ENCODE measurements around the gene PLPP2.

The PLPP2 gene

GRCh38 chr19:317710-318508 lies 26.7 kb upstream of the PLPP2 start:
- no peak overlapping the region for H3K4me3 ChIP-seq (replicated peaks in 1 of 2; ENCODE audit: low read depth in 2 of 2, low read length in 2 of 2)
- peak; percentile 9 for TF ChIP-seq CTCF (IDR thresholded peaks at IDR 0.05; ENCODE audit: low read depth, low read length)
- no peak for DNase-seq (ENCODE audit: low read depth in 2 of 2)

GRCh38 chr19:315811-316210 lies 24.6 kb upstream of the PLPP2 start:
- TF ChIP-seq CTCF (IDR thresholded peaks at IDR 0.05; ENCODE audit: low read depth, low read length) = no peak
- no peak overlapping the region for H3K4me3 ChIP-seq (replicated peaks in 1 of 2; ENCODE audit: low read depth in 2 of 2, low read length in 2 of 2)
- no peak for DNase-seq (ENCODE audit: low read depth in 2 of 2)

GRCh38 chr19:313988-314815 lies 23.0 kb upstream of the PLPP2 start:
- DNase-seq (ENCODE audit: low read depth in 2 of 2) = no peak
- H3K4me3 ChIP-seq (replicated peaks in 1 of 2; ENCODE audit: low read depth in 2 of 2, low read length in 2 of 2) = no peak overlapping the region

DNA sequence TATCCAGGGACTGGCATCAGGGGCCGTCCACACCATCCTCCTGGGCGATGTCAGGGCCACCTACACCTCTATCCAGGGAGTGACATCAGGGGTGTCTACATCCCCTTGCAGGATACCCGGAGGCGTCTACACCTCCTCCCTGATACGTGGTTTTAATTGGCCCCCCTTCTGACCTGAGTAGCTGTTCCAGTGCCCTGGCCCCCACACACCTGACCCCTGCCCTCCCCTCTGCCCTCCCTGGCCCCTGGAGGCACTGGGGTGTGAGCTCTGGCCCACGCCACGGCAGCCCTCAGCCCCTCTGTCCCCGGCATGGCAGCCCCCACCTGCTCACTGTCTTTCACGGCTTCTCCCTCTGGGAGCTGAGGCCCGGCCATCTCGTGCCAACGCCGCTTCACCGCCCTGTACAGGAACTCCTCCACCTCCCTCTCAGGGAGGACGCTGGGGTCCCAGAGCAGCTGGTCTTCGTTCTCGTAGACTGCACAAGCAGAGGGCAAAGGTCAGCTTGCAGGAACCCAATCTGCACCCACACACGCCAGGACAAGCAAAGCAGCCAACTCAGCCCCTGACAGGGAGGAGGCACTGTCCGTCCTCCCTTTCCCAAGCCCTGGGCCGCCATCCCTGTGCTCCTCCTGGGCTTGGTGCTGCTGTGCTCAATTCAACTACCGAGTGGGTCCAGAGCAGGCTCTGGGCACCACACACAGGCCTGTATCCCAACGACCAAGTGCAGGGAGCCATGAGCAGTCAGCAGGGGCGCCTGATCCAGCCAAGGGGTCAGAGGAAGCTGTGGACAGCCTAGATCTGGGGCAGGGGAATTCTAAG lies 22.2 kb upstream of the PLPP2 start:
- H3K4me3 ChIP-seq (replicated peaks in 1 of 2; ENCODE audit: low read depth in 2 of 2, low read length in 2 of 2) = no peak overlapping the region
- DNase-seq (ENCODE audit: low read depth in 2 of 2) = no peak
- no peak for TF ChIP-seq CTCF (IDR thresholded peaks at IDR 0.05; ENCODE audit: low read depth, low read length)

More at GRCh38 chr19:313988-314815, 23.0 kb upstream of the PLPP2 start:
- TF ChIP-seq CTCF (IDR thresholded peaks at IDR 0.05; ENCODE audit: low read depth, low read length) = no peak

- no peak for TF ChIP-seq CTCF (IDR thresholded peaks at IDR 0.05; ENCODE audit: low read depth, low read length)
- no peak for DNase-seq (ENCODE audit: low read depth in 2 of 2)
- H3K4me3 ChIP-seq (replicated peaks in 1 of 2; ENCODE audit: low read depth in 2 of 2, low read length in 2 of 2) = no peak overlapping the region
Measured at GRCh38 chr19:311813-312261, 20.6 kb upstream of the PLPP2 start.

GRCh38 chr19:310781-311496 lies 19.7 kb upstream of the PLPP2 start:
- TF ChIP-seq CTCF (IDR thresholded peaks at IDR 0.05; ENCODE audit: low read depth, low read length) = no peak
- DNase-seq (ENCODE audit: low read depth in 2 of 2) = no peak
- H3K4me3 ChIP-seq (replicated peaks in 1 of 2; ENCODE audit: low read depth in 2 of 2, low read length in 2 of 2) = no peak overlapping the region

Measured in cardiac fibroblast (primary cell).